GM23338 (cell line): ENCODE measurements around the gene PTPRN2. TPM values are rescaled to one million over a fixed set of nuclear protein-coding genes. Genes with fewer than 3 reads are reported as not detected.

Experiments used
- ATAC-seq: fragments of 200-7000 bp; cut with Tn5 transposase; 3 replicates; pipeline ENCODE4 v1.9.1; 2020
- DNase-seq: peaks from one replicate; pipeline ENCODE4 v3.0.0-alpha.2; 2015; ENCODE audit warnings: low spot score
- H2AFZ ChIP-seq: fragments of 200-600 bp; sonication (generic); 2 replicates; pipeline ENCODE4 v1.8.0; 2016; ENCODE audit warnings: antibody characterized with exemption, mild to moderate bottlenecking, moderate library complexity
- H3F3A ChIP-seq: fragments of 200-600 bp; sonication (generic); replicated peaks from 2 replicates; pipeline ENCODE4 v1.8.0; 2017; ENCODE audit warnings: antibody characterized with exemption, mixed run types, low read depth
- H3K27ac ChIP-seq: fragments of 200-600 bp; sonication (generic); 2 replicates; pipeline ENCODE4 v1.6.1; 2016; ENCODE audit warnings: low read depth
- H3K27me3 ChIP-seq: fragments of 200-600 bp; sonication (generic); 2 replicates; pipeline ENCODE4 v1.8.0; 2016; ENCODE audit warnings: mild to moderate bottlenecking, mixed run types, moderate library complexity; ENCODE audit not compliant: insufficient read depth
- H3K36me3 ChIP-seq: fragments of 200-600 bp; sonication (generic); 2 replicates; pipeline ENCODE4 v1.8.0; 2016; ENCODE audit warnings: mild to moderate bottlenecking; ENCODE audit not compliant: insufficient read depth
- H3K4me1 ChIP-seq: fragments of 200-600 bp; sonication (generic); 2 replicates; pipeline ENCODE4 v1.8.0; 2016; ENCODE audit warnings: mild to moderate bottlenecking, moderate library complexity; ENCODE audit not compliant: insufficient read depth
- H3K4me2 ChIP-seq: fragments of 200-600 bp; sonication (generic); 2 replicates; pipeline ENCODE4 v1.7.1; 2017; ENCODE audit warnings: mixed run types
- H3K4me3 ChIP-seq: fragments of 200-600 bp; sonication (generic); 2 replicates; pipeline ENCODE4 v1.6.1; 2016; ENCODE audit warnings: mixed run types
- H3K79me2 ChIP-seq: fragments of 200-600 bp; sonication (generic); replicated peaks from 2 replicates; pipeline ENCODE4 v1.8.0; 2017; ENCODE audit warnings: mild to moderate bottlenecking; ENCODE audit not compliant: insufficient read depth
- H3K9me2 ChIP-seq: fragments of 200-600 bp; sonication (generic); 2 replicates; pipeline ENCODE4 v1.8.0; 2017; ENCODE audit not compliant: insufficient read depth
- H4K20me1 ChIP-seq: fragments of 200-600 bp; sonication (generic); replicated peaks from 2 replicates; pipeline ENCODE4 v1.8.0; 2017; ENCODE audit warnings: mild to moderate bottlenecking; ENCODE audit not compliant: insufficient read depth
- H3K27ac Mint-ChIP-seq: 2 replicates; pipeline ENCODE4 v1.8.0; 2020; ENCODE audit warnings: inconsistent platforms, mild to moderate bottlenecking, moderate library complexity, mixed read lengths
- H3K27me3 Mint-ChIP-seq: 3 replicates; pipeline ENCODE4 v1.8.0; 2022; ENCODE audit warnings: low read depth, mild to moderate bottlenecking, moderate library complexity, mixed read lengths, inconsistent platforms; ENCODE audit not compliant: insufficient read depth, poor library complexity
- H3K36me3 Mint-ChIP-seq: 3 replicates; pipeline ENCODE4 v1.8.0; 2021; ENCODE audit warnings: low read depth, mild to moderate bottlenecking, inconsistent platforms, moderate library complexity, mixed read lengths
- H3K4me1 Mint-ChIP-seq: 3 replicates; pipeline ENCODE4 v1.8.0; 2020; ENCODE audit warnings: mild to moderate bottlenecking, inconsistent platforms, mixed read lengths
- H3K4me3 Mint-ChIP-seq: 3 replicates; pipeline ENCODE4 v1.8.0; 2021; ENCODE audit warnings: moderate library complexity, mild to moderate bottlenecking, inconsistent platforms, mixed read lengths
- H3K9me3 Mint-ChIP-seq: 3 replicates; pipeline ENCODE4 v1.8.0; 2020; ENCODE audit warnings: moderate library complexity, mild to moderate bottlenecking, inconsistent platforms, mixed read lengths
- CREB1 ChIP-seq: fragments of 250-450 bp; sonication (Bioruptor Pico); IDR thresholded peaks from 2 replicates; pipeline ENCODE4 v1.5.0; 2020; ENCODE audit warnings: low read depth, mild to moderate bottlenecking, moderate library complexity
- ETS1 ChIP-seq: IDR thresholded peaks from 2 replicates; pipeline ENCODE4 v1.6.1; 2016; ENCODE audit warnings: antibody characterized with exemption
- EZH2phosphoT487 ChIP-seq: fragments of 200-600 bp; sonication (generic); IDR thresholded peaks from one replicate; pipeline ENCODE4 v1.8.1; 2018; ENCODE audit warnings: antibody characterized with exemption; ENCODE audit not compliant: unreplicated experiment
- JUNB ChIP-seq: IDR thresholded peaks from one replicate; pipeline ENCODE4 v1.6.1; 2016; ENCODE audit warnings: antibody characterized with exemption; ENCODE audit not compliant: unreplicated experiment
- POLR2AphosphoS5 ChIP-seq: IDR thresholded peaks from 2 replicates; pipeline ENCODE4 v1.6.1; 2016; ENCODE audit warnings: antibody characterized with exemption, low read depth
- REST ChIP-seq: IDR thresholded peaks from one replicate; pipeline ENCODE4 v1.6.1; 2018; ENCODE audit warnings: antibody characterized with exemption; ENCODE audit not compliant: unreplicated experiment
- ZNF114 ChIP-seq: fragments of 250-450 bp; sonication (Bioruptor Pico); IDR thresholded peaks from 2 replicates; pipeline ENCODE4 v1.5.0; 2020; ENCODE audit warnings: mild to moderate bottlenecking, moderate library complexity
- ZNF462 ChIP-seq: fragments of 250-450 bp; sonication (Bioruptor Pico); IDR thresholded peaks from 2 replicates; pipeline ENCODE4 v1.5.0; 2020; ENCODE audit warnings: mild to moderate bottlenecking, moderate library complexity
- polyA plus RNA-seq: library from polyadenylated mRNA; unstranded; fragments of >200 nt; fragmentation: Nextera tagmentation; extraction: Ambion mirVana; gene quantifications from 2 replicates; pipeline ENCODE4 v1.2.1, GENCODE V29; 2016
- total RNA-seq: library from RNA; depleted of rRNA; stranded (reverse); fragments of >200 nt; shearing (Covaris generic); gene quantifications from 2 replicates; pipeline ENCODE4 v1.2.3, GENCODE V29; 2014

Gene PTPRN2
- total and polyA plus RNA-seq, 2 experiments from 2014 or later, result 0.87 to 4.0 TPM

GRCh38 chr7:157856873-157857577, 730.6 kb downstream of the PTPRN2 start (continued):
- TF ChIP-seq REST (no peak), EZH2phosphoT487 (no peak), ETS1 (no peak), POLR2AphosphoS5 (no peak)

GRCh38 chr7:157855452-157856213, 732.0 kb downstream of the PTPRN2 start:
- Histone ChIP-seq H3K27ac (no peak overlapping the region), H3K79me2 (no peaks in the 10 kb centered on the region), H4K20me1 (no peaks in the 10 kb centered on the region), H3K36me3 (no peaks in the 10 kb centered on the region; the same call in 1 of the 2 replicates), H3K27me3 (no peaks in the 10 kb centered on the region), H3K4me3 (no peak overlapping the region), H3F3A (no peaks in the 10 kb centered on the region), H2AFZ (no peak overlapping the region), H3K4me2 (no peak overlapping the region), H3K4me1 (no peaks in the 10 kb centered on the region), H3K9me2 (no peaks in the 10 kb centered on the region)
- peaks cover 47% of the 10 kb centered on the region for H3K36me3 Mint-ChIP-seq
- no peak overlapping the region for H3K27ac Mint-ChIP-seq
- no peaks in the 10 kb centered on the region for H3K4me1 Mint-ChIP-seq
- peaks cover 10% of the 10 kb centered on the region for H3K27me3 Mint-ChIP-seq
- ATAC-seq (no peak), DNase-seq (no peak)
- peaks cover 9% of the 10 kb centered on the region for H3K9me3 Mint-ChIP-seq
- no peak overlapping the region for H3K4me3 Mint-ChIP-seq
- no peak for TF ChIP-seq POLR2AphosphoS5
- TF ChIP-seq ETS1, result no peak
- TF ChIP-seq EZH2phosphoT487, result no peak
- TF ChIP-seq CREB1 (CRISPR knock-in tag), result no peak
- TF ChIP-seq JUNB, result no peak
- TF ChIP-seq ZNF462, result no peak
- TF ChIP-seq ZNF114 (CRISPR knock-in tag), result no peak
